NB4 (cell line): ENCODE data around the gene RPL13.

Source experiments
- POLR2A ChIP-seq: IDR thresholded peaks from 2 replicates; pipeline ENCODE4 v1.6.1; 2011; ENCODE audit warnings: mild to moderate bottlenecking; ENCODE audit not compliant: insufficient read length; ENCODE audit errors: extremely low read depth
- TF ChIP-seq, protein P1 (sequence below): IDR thresholded peaks from one replicate; pipeline ENCODE4 v1.5.1; 2012; ENCODE audit warnings: low read depth, low read length
- TF ChIP-seq, protein P2 (sequence below): IDR thresholded peaks from 2 replicates; pipeline ENCODE4 v1.6.1; 2011; ENCODE audit warnings: low read depth, low read length

DNA sequence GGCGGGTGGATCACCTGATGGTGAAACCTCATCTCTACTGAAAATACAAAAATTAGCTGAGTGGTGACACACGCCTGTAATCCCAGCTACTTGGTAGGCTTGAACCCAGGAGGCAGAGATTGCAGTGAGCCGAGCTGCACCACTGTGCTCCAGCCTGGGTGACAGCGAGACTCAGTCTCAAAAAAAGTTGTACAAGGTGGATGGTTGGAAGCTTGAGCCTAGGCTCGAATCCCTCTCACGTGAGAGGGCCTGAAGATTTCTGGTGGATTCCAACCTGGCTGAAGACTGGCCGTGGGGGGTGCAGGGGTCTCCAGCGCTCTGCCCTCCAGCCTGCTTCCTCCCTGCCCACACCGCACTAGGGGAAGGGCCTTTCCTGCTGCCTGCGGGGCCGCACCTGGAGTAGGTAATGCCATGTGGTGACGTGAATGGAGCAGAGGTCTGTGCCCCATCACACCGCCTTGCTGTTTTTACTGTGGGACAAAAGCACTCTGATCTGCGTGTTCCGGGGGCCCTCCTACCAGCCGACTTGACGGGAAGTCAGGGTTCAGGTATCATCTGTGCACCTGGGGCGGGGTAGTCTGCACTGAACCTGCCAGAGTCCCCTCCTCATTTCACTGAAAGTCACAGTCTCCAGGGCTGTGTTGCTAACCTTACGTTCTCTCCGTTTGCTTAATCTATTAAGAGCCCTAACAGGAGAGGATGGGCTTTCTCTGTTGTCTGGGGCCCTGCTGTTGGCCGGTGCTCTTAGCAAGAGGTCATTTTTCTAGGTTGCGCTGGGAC lies 4.2 kb downstream of the RPL13 start:
- TF ChIP-seq POLR2A: peak; percentile 19
- TF ChIP-seq, protein P1, sequence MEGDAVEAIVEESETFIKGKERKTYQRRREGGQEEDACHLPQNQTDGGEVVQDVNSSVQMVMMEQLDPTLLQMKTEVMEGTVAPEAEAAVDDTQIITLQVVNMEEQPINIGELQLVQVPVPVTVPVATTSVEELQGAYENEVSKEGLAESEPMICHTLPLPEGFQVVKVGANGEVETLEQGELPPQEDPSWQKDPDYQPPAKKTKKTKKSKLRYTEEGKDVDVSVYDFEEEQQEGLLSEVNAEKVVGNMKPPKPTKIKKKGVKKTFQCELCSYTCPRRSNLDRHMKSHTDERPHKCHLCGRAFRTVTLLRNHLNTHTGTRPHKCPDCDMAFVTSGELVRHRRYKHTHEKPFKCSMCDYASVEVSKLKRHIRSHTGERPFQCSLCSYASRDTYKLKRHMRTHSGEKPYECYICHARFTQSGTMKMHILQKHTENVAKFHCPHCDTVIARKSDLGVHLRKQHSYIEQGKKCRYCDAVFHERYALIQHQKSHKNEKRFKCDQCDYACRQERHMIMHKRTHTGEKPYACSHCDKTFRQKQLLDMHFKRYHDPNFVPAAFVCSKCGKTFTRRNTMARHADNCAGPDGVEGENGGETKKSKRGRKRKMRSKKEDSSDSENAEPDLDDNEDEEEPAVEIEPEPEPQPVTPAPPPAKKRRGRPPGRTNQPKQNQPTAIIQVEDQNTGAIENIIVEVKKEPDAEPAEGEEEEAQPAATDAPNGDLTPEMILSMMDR: no peak
- TF ChIP-seq, protein P2, sequence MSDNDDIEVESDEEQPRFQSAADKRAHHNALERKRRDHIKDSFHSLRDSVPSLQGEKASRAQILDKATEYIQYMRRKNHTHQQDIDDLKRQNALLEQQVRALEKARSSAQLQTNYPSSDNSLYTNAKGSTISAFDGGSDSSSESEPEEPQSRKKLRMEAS: no peak
